ENCODE measurements around the gene FAM184B. TPM values are rescaled to one million over a fixed set of nuclear protein-coding genes. Genes with fewer than 3 reads are reported as not detected.

The FAM184B gene
- total RNA-seq, 4 donors from 2014 or later: not detected

GRCh38 chr4:17657849-17658248 is 123.6 kb downstream of the FAM184B start:
- intact Hi-C loops (cut with DNase I): no loop called here

GRCh38 chr4:17657090-17657489 is 124.3 kb downstream of the FAM184B start:
- intact Hi-C loops (cut with DNase I): no loop called here
- no peaks in the 10 kb centered on the region for H3K4me1 ChIP-seq
- H3K36me3 ChIP-seq: no peaks in the 10 kb centered on the region
- WGBS, 2 donors: 37 to 50% methylated on average over 1 of the region's 1 CpG
- H3K27me3 ChIP-seq: no peaks in the 10 kb centered on the region
- TF ChIP-seq POLR2A (IDR thresholded peaks at IDR 0.05) (no peak), CTCF (IDR thresholded peaks at IDR 0.05) (no peak)
- DNase-seq: no peak
- H3K27ac ChIP-seq: no peak overlapping the region
- H3K4me3 ChIP-seq (replicated peaks in 1 of 3): no peak overlapping the region
- no peaks in the 10 kb centered on the region for H3K9me3 ChIP-seq

More at GRCh38 chr4:17657849-17658248, 123.6 kb downstream of the FAM184B start:
- no peak for TF ChIP-seq POLR2A (IDR thresholded peaks at IDR 0.05)
- no peak for TF ChIP-seq CTCF (IDR thresholded peaks at IDR 0.05)
- WGBS, 2 donors: 82 to 89% methylated on average over 7 to 9 of the region's 9 CpGs
- Histone ChIP-seq H3K4me3 (replicated peaks in 1 of 3) (no peak overlapping the region), H3K36me3 (no peaks in the 10 kb centered on the region), H3K9me3 (no peaks in the 10 kb centered on the region), H3K27me3 (no peaks in the 10 kb centered on the region), H3K27ac (no peak overlapping the region), H3K4me1 (no peaks in the 10 kb centered on the region)
- no peak for DNase-seq

GRCh38 chr4:17654701-17655100 is 126.7 kb downstream of the FAM184B start:
- no peak for DNase-seq
- intact Hi-C loops (cut with DNase I): no loop called here

GRCh38 chr4:17650406-17650805 is 131.0 kb downstream of the FAM184B start:
- Histone ChIP-seq H3K4me1 (no peaks in the 10 kb centered on the region), H3K9me3 (no peaks in the 10 kb centered on the region), H3K27ac (no peak overlapping the region), H3K4me3 (replicated peaks in 1 of 3) (no peak overlapping the region), H3K27me3 (no peaks in the 10 kb centered on the region), H3K36me3 (no peaks in the 10 kb centered on the region)
- intact Hi-C loops (cut with DNase I): no loop called here
- no peak for DNase-seq
- WGBS, 2 donors: 76 to 78% methylated on average over 2 of the region's 2 CpGs
- TF ChIP-seq POLR2A (IDR thresholded peaks at IDR 0.05) (no peak), CTCF (IDR thresholded peaks at IDR 0.05) (no peak)

More at GRCh38 chr4:17654701-17655100, 126.7 kb downstream of the FAM184B start:
- WGBS, 2 donors: 85 to 88% methylated on average over 8 of the region's 8 CpGs
- H3K4me3 ChIP-seq (replicated peaks in 1 of 3): no peak overlapping the region
- H3K27ac ChIP-seq: no peak overlapping the region
- TF ChIP-seq CTCF (IDR thresholded peaks at IDR 0.05): no peak
- no peak for TF ChIP-seq POLR2A (IDR thresholded peaks at IDR 0.05)
- H3K9me3 ChIP-seq: no peaks in the 10 kb centered on the region
- H3K36me3 ChIP-seq: no peaks in the 10 kb centered on the region
- no peaks in the 10 kb centered on the region for H3K4me1 ChIP-seq
- no peaks in the 10 kb centered on the region for H3K27me3 ChIP-seq

GRCh38 chr4:17647927-17648326 is 133.5 kb downstream of the FAM184B start:
- no peak for DNase-seq
- Histone ChIP-seq H3K27ac (no peak overlapping the region), H3K36me3 (no peaks in the 10 kb centered on the region), H3K4me3 (replicated peaks in 1 of 3) (no peak overlapping the region), H3K27me3 (no peaks in the 10 kb centered on the region), H3K4me1 (no peaks in the 10 kb centered on the region), H3K9me3 (no peaks in the 10 kb centered on the region)
- 81 to 86% methylated on average over 5 of the region's 5 CpGs for WGBS, 2 donors
- intact Hi-C loops (cut with DNase I): no loop called here
- TF ChIP-seq CTCF (IDR thresholded peaks at IDR 0.05) (no peak), POLR2A (IDR thresholded peaks at IDR 0.05) (no peak)
